Measurements from ENCODE around the gene NFIX. TPM values are rescaled to one million over a fixed set of nuclear protein-coding genes. Genes with fewer than 3 reads are reported as not detected.

Gene NFIX
- total RNA-seq, 1 donor from 2014 or later = 5.0 TPM

DNA sequence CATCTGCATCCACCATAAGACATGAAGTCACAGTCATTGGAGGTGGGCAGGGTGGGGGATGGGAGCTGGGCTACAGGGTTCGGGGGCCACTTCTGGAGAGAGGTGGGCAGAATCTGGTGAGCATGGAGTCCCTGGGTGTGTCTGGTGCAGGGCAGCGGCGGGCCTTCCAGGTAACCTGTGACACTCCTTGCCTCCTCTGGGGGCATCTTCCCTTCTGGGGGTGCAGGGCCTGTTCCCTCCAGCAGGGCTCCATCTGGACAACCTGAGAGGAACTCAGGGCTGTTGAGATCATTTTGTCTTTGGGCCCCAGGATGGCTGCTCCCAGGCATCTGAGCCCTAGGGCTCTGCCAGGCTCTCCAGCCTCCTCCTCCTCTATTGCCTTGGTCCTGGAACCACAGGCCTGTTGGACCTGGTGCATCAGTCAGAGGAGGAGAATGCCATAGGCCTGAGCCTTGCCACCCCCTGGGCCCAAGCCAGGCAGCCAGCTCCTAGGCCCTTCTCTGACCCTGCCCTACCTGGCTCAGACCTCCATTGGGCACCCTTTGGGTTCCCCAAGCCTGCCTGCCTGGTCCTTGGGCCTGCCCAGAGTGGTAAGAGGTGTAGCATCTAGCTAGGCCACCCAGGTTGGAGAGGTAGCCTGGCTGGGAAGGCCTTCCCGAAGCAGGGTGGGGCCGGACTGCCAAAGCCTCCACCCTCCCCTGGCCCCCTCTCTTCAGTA lies 94.0 kb downstream of the NFIX start:
- no peak for DNase-seq (ENCODE audit: extremely low read depth, low read depth, low spot score)

DNA sequence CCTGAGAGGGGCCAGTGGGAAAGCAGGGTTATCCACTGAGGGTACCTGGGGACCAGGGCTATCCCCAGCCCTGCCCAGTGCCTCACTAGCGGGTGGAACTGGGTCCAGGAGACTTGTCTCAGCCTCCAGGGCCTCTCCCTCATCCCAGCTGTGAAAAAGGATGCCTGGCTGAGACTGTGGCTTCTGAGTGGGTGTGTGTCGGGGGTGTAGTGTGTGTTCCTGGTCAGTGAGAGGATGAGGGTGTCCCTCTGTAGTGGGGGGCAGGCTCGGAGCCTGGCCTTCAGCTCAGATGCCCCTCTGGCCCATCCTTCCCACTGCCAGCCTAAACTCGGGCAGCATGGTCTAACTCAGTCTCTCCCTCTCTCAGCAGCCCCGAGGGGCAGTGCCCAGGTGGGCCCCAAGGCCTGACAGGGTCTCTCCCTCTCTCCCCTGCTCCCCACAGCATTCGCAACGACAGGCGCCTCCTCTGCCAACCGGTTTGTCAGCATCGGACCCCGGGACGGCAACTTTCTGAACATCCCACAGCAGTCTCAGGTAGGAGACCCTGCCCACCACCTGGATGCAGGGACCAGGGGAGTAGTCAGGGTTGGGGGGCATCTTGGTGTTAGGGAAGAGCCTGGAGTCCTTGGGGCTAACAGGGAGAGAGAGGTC lies 94.7 kb downstream of the NFIX start:
- DNase-seq (ENCODE audit: extremely low read depth, low read depth, low spot score) = no peak

DNA sequence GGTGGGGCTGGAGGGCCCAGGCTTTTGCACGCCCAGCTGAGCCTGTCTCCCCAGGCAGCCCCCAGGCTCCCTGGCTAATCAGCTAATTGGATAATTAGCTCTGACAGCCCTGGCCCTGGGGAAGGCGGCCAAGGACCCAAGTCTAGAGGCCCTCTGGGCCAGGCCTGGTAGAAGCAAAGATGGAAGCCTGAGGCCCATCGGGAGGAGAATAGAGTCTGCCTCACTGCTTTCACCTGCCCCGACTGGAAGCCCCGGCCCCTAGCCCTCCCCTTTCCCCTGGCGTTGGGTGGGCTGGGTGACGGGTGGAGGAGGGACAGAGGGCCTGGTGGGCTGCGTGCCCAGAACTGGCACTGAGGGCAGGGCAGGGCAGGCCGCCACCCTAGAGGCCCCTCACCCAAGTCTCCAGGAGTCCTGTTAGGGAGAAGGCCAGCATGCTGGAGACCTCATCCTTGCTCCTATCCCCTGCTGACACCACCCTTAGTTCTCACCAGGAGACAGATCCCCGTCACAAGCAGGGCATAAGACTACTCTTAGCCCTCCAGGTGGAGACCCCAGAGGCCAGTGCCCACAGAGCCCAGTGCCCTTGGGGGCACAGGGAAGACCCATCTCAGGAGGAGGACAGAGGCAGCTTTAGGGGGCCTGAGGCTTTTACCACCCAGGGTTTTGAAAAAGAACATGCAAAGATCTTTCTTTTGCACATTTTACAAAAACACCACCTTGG lies 95.4 kb downstream of the NFIX start:
- no peak for DNase-seq (ENCODE audit: extremely low read depth, low read depth, low spot score)

DNA sequence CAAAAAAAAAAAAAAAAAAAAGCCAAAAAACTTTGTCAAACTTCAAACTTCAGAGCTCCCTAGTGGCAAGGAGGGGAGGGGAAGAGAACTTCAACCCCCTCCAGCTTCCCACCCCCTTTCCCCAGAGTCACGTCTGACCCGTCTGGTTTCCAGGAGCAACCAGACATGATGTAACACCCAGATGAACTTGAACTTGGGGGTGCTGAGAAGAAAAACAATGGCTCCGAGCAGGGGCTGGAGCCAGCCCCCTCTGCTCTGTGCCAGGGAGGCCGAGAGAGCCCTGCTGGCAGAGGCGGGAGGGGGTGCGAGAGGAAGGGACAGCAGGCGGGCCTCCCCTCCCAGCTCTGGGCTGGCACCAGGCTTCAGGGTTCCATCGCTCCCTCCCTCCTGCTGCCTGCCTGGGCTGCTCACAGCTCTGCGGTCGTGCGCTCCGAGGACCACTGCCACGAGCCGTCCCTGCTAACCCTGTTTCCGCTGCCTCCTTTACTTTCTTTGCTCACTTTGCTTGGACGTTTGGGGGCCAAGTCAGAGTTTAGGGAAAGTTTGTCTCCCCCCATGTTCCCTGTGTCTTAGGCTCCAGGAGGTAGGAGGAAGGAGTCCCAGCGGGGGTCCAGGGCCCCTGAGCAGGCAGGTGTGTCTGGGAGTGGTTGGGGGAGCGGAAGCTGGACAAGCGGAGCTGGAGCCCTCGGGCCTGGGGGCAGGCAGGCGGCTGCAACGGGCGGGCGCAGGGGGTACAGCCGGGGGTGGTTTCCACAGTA lies 96.3 kb downstream of the NFIX start:
- DNase-seq (ENCODE audit: extremely low read depth, low read depth, low spot score) = no peak

GRCh38 chr19:13092158-13092543 lies 96.9 kb downstream of the NFIX start:
- DNase-seq (ENCODE audit: extremely low read depth, low read depth, low spot score) = no peak

DNA sequence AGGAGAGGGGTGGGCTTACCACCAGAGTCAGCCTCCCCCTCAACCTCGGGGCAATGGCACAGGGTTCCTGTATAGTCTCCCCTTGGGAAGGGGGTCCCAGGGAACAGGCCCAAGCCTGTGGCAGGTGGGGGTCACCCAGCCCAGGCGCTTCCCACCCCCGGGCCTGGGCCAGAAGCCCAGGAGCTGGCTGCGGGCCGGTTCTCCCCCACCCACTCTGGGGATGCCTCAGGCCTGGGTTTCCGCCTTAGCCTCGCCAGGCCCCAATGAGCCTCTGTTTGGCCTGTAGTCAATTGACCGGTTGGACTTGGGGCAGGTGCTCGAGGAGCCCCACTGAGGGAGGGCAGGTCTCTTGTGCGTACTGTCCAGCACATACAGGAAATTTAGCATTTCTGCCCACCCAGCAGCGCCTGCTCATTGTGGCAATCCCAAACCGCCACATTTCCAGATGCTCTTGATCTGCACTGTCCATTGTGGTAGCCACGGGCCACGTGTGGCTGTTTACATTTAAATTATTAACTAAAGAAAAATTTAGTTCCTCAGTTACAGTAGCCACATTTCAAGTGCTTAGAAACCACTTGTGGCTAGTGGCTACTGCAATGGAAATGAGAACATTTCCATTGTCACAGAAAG lies 97.4 kb downstream of the NFIX start:
- no peak for DNase-seq (ENCODE audit: extremely low read depth, low read depth, low spot score)

GRCh38 chr19:13093407-13094105 lies 98.3 kb downstream of the NFIX start:
- no peak for DNase-seq (ENCODE audit: extremely low read depth, low read depth, low spot score)

DNA sequence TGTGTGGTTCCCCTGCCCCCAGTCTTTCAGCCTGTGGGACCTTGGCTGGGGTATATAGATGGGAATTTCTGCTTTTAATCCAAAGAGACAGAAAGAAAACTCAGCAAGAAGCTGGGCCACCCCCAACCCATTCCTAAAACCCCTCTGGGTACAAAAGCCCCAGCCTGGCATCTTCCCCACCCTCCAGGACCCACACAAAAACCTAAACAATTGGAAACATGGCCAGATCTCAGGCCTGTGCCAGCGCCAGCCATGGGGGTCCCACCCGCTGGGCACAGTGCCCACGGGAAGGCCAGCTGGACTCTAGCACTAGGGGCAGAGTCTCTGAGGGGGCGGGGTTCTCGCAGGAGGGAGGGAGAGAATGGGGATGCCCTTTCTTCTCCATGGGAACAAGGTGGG lies 98.8 kb downstream of the NFIX start:
- DNase-seq (ENCODE audit: extremely low read depth, low read depth, low spot score) = no peak

- no peak for DNase-seq (ENCODE audit: extremely low read depth, low read depth, low spot score)
Measured at GRCh38 chr19:13094771-13095392, 99.6 kb downstream of the NFIX start.

DNA sequence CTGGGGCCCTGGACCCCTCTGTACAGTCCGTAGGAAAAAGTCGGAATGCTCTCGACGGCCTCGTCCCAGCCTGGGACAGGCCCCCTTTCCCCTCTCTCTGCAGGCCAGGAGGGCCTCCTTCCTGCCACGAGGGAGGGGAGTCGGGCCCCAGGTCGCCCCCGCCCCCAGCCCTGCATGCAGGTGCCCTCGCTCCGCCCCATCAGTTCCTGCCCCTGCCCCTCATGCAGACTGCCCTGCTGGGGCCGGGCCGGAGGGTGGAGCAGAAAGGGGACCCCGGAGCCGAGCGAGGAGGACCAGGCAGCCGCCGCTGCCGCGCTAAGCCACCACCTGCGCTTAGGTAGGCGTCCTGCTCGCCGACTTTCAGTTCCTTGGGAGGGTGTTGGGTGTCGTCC lies 100.1 kb downstream of the NFIX start:
- DNase-seq (ENCODE audit: extremely low read depth, low read depth, low spot score) = no peak

- DNase-seq (ENCODE audit: extremely low read depth, low read depth, low spot score) = no peak
Measured at GRCh38 chr19:13095934-13096927, 101.0 kb downstream of the NFIX start.

DNA sequence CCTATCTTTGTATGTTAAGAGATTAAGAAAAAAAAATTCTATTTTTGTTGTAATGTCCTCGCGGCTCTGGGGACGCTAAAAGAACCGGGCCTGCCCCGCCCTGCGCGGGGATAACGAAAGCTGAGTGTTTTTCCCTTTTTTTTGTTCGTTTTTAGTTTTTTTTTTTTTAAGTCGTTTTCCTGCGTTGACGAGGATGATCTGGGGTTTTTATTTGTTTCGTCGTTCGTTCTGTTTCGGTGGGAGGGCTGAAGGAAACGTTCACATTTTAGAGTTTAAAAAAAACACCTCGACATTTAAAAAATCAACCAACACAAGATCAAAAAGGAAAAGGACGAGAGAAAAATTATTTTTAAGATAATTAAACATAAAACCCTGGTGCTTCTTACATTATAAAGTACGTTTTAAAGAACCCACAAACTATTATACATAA lies 101.8 kb downstream of the NFIX start:
- DNase-seq (ENCODE audit: extremely low read depth, low read depth, low spot score) = no peak

DNA sequence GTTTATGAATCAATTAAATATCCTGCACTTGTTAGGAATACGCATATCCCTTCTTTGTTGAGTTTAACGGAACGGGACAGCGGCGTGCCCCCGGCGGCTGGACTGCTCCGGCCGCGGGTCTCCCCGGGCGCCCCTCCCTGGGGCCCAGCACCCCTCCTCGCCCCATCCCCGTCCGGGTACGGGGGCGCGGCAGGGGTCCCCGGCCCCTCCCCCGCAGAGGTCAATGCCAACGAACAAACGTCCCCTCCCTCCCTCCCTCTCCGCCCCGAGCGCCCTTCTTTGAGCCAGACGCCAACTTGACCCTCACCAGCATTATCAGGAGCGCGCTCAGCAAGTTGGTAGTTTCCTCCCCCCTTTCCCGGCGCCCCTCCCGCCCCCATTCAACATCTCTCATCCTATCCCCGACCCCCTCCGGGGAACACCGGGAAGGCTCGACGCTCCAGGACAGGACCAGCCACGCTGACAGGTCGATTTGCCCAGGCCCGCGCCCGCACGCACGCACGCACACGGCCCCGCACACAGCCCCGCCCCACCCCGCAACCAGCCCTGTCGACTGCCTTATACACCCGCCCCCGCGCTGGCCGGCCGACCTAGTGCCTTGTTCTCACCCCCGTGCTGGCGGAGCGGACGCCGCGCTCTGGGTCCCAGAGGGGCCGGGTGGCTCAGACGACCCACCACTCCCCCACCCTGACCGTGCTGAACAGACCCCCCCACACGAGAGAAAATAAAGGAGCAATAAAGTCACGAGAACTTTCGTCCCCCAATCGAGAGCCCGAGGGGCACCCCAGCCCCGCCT lies 102.4 kb downstream of the NFIX start:
- DNase-seq (ENCODE audit: extremely low read depth, low read depth, low spot score) = no peak

GRCh38 chr19:13098277-13099072 lies 103.2 kb downstream of the NFIX start:
- DNase-seq (ENCODE audit: extremely low read depth, low read depth, low spot score) = no peak

- no peak for DNase-seq (ENCODE audit: extremely low read depth, low read depth, low spot score)
Measured at GRCh38 chr19:13099073-13099999, 104.1 kb downstream of the NFIX start.

Measured in glomerular endothelial cell (primary cell).